Right lobe of liver (tissue), 6 donors: Measurements from ENCODE around the gene BHLHE23. TPM values are rescaled to one million over a fixed set of nuclear protein-coding genes. Genes with fewer than 3 reads are reported as not detected.

Experiments
- ATAC-seq, 4 donors: fragments of 200-7000 bp; cut with Tn5 transposase; one replicate each; pipeline ENCODE4 v1.9.1; 2020; ENCODE audit warnings: mild to moderate bottlenecking in 4 of 4, moderate library complexity in 4 of 4
- DNase-seq, 3 donors: peaks; one replicate each; pipeline ENCODE4 v3.0.0-alpha.2; 2020
- H3K27ac ChIP-seq, 3 donors: fragments of 200-600 bp; one replicate each; pipeline ENCODE4 v1.8.0; 2022
- H3K27me3 ChIP-seq, 2 donors: fragments of 200-600 bp; one replicate each; pipeline ENCODE4 v1.8.0; 2022
- H3K36me3 ChIP-seq, 4 donors: fragments of 200-600 bp; sonication (generic) in 1 of 4; one replicate each; pipeline versions ENCODE4 v1.5.1 to v1.8.0; 2017 to 2022; ENCODE audit warnings: control low read depth in 1 of 4
- H3K4me1 ChIP-seq, 4 donors: fragments of 200-600 bp; sonication (generic) in 1 of 4; one replicate each; pipeline versions ENCODE4 v1.5.1 to v1.8.0; 2017 to 2022; ENCODE audit warnings: control low read depth in 1 of 4
- H3K4me3 ChIP-seq, 3 donors: fragments of 200-600 bp; one replicate each; pipeline ENCODE4 v1.8.0; 2022
- H3K9me3 ChIP-seq, 4 donors: fragments of 200-600 bp; sonication (generic) in 1 of 4; one replicate each; pipeline versions ENCODE4 v1.5.1 to v1.8.0; 2017 to 2022; ENCODE audit warnings: control low read depth in 1 of 4
- POLR2A ChIP-seq: fragments of 450-650 bp; IDR thresholded peaks from one replicate; pipeline ENCODE4 v1.6.1; 2017; ENCODE audit warnings: antibody characterized with exemption, mild to moderate bottlenecking
- WGBS: methylation state at CpG from one replicate; pipeline ENCODE4 v1.1.6; 2018; ENCODE audit warnings: low coverage, low lambda C conversion rate; ENCODE audit not compliant: insufficient coverage; ENCODE audit errors: missing lambda C conversion rate; 5-methylcytosine and 5-hydroxymethylcytosine counted together
- intact Hi-C, 2 donors: fragments of 100-400 bp; cut with DNase I; formaldehyde crosslinking; loops; one replicate each; pipeline versions ENCODE4 v1.11.2 to v1.14.1; 2022
- total RNA-seq, 6 experiments: library from RNA; depleted of rRNA in 2 of 6; stranded (reverse); fragments of >200 nt in 2 of 6; fragmentation: NEBNext Ultra II Directional in 3 of 6; extraction: Animal tissue kit (Norgen Biotek cat#: 25700) in 3 of 6; gene quantifications; one replicate each; pipeline versions ENCODE4 v1.1.0 to v1.2.4, GENCODE V29; 2016 to 2023
- TF ChIP-seq, protein P1 (sequence below), 4 donors: fragments of 200-600 bp in 3 of 4; fragments of 450-650 bp in 1 of 4; IDR thresholded peaks; one replicate each; pipeline versions ENCODE4 v1.5.1 to v1.8.0; 2016 to 2022; ENCODE audit warnings: antibody characterized with exemption in 4 of 4, mild to moderate bottlenecking in 2 of 4
- donor health status: DM: no; HTN: yes; CAD: no.
- donor health status: DM: no; HTN: no; CAD: no.
- donor health status: DM: no; HTN: no; CAD: no.
- donor health status: DM: no; HTN: yes; CAD: no.
- donor health status: DM: no; HTN: yes; CAD: no.

The BHLHE23 gene
- total RNA-seq, 6 experiments from 2014 or later: not detected

DNA sequence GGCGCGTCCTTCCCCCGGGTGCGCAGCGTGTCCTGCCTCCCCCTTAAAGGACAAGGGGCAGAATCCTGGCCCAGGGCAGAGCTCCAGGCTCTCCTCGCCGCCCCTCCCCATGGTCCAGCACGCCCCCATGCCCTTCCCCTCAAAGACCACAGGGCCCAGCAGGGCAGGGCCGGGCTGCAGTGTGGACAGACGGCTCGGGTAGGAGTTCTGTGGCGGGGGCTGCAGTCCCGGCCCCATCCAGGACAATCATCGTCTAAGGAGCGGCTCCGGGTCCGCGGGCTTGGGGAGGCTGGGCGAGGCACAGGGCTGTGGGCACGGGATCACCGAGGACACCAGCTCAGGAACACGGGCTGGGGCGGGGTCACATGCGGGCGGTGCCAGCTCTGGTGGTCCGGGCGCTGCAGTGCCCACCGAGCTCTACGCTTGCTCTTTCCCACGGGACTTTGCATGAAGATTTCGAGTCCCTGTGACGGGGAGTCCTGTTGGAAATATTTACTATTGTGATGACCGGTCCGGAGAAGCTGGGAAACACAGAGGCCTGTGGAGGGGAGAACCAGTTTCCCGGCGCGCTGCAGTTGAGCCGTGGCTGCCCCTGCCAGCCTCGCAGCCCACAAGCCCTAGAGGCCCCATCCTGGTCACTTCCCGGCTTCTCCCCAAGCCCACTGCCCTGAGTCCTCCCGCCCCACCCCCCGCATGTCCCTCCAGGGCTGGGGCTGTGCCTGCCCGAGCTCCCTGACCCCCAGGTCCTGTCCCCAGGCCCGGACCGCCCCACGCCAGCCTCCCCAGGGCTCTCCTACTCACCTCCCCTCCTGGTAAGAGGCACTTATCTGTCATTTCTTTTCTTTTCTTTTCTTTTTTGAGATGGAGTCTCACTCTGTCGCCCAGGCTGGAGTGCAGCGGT lies 33.7 kb downstream of the BHLHE23 start:
- intact Hi-C loops: no loop called here
- ATAC-seq: no peak
- Histone ChIP-seq H3K4me3 (no peak overlapping the region), H3K27ac (no peak overlapping the region), H3K36me3 (no peaks in the 10 kb centered on the region), H3K4me1 (peaks cover 0 to 4% (median 1%) of the 10 kb centered on the region in 4 donors), H3K9me3 (no peaks in the 10 kb centered on the region), H3K27me3 (peaks cover 0 to 16% of the 10 kb centered on the region in 2 donors)
- TF ChIP-seq, protein P1, sequence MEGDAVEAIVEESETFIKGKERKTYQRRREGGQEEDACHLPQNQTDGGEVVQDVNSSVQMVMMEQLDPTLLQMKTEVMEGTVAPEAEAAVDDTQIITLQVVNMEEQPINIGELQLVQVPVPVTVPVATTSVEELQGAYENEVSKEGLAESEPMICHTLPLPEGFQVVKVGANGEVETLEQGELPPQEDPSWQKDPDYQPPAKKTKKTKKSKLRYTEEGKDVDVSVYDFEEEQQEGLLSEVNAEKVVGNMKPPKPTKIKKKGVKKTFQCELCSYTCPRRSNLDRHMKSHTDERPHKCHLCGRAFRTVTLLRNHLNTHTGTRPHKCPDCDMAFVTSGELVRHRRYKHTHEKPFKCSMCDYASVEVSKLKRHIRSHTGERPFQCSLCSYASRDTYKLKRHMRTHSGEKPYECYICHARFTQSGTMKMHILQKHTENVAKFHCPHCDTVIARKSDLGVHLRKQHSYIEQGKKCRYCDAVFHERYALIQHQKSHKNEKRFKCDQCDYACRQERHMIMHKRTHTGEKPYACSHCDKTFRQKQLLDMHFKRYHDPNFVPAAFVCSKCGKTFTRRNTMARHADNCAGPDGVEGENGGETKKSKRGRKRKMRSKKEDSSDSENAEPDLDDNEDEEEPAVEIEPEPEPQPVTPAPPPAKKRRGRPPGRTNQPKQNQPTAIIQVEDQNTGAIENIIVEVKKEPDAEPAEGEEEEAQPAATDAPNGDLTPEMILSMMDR (IDR thresholded peaks at IDR 0.05): no peak
- TF ChIP-seq POLR2A: no peak
- WGBS: 16% methylated on average over 7 of the region's 48 CpGs
- DNase-seq: no peak

DNA sequence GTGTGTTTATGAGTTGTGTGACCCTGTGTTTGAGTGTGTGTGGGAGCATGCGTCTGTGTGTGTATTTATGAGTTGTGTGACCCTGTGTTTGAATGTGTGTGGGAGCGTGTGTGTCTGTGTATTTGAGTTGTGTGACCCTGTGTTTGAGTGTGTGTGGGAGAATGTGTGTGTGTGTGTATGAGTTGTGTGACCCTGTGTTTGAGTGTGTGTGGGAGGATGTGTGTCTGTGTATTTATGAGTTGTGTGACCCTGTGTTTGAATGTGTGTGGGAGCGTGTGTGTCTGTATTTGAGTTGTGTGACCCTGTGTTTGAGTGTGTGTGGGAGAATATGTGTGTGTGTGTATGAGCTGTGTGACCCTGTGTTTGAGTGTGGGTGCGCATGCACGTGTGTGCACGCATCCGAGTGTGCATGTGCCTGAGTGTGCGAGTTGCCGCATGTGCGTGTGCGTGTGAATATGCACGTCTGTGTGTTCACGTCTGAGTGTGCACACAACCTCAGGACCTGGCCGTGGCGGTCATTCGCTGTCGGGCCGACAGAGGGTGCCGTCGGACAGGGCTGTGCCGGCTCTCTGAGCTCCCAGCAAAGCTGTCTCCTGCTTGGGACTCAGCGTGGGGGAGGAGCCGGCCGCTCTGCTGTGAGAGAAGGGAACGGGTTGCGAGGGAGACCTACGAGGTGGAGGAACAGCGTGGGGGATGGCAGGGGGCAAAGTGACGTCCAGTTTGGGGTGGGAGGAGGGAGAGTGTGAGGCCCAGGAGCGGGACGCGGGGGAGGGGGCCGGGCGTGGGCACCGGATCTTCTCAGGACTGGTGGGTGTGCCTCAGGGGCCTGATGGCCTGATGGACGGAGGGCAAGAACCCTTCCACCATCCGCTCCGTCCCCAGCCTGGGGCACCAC lies 34.6 kb downstream of the BHLHE23 start:
- H3K9me3 ChIP-seq: no peaks in the 10 kb centered on the region
- 1% methylated on average over 18 of the region's 38 CpGs for WGBS
- intact Hi-C loops: no loop called here

DNA sequence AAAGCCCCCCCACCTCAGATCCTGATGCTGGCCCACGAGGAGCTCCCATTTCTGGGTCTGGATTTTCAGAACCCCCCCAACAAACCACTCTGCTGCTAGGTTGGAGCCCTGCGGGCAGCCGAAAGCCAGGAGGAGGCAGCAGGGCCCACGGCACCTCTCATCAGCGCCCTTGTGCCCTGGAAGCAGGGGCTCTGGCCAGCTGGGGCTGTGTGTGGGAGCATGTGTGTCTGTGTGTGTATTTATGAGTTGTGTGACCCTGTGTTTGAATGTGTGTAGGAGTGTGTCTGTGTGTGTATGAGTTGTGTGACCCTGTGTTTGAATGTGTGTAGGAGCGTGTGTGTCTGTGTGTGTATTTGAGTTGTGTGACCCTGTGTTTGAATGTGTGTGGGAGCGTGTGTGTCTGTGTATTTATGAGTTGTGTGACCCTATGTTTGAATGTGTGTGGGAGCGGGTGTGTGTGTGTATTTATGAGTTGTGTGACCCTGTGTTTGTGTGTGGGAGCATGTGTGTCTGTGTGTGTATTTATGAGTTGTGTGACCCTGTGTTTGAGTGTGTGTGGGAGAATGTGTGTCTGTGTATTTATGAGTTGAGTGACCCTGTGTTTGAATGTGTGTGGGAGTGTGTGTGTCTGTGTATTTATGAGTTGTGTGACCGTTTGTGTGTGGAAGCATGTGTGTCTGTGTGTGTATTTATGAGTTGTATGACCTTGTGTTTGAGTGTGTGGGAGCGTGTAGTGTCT lies 35.4 kb downstream of the BHLHE23 start:
- TF ChIP-seq POLR2A: no peak
- TF ChIP-seq, protein P1 (IDR thresholded peaks at IDR 0.05): no peak
- Histone ChIP-seq H3K4me3 (no peak overlapping the region), H3K36me3 (no peaks in the 10 kb centered on the region), H3K27me3 (peaks cover 0 to 16% of the 10 kb centered on the region in 2 donors), H3K27ac (no peak overlapping the region), H3K9me3 (no peaks in the 10 kb centered on the region), H3K4me1 (peaks cover 0 to 5% (median 2%) of the 10 kb centered on the region in 4 donors)
- ATAC-seq: no peak
- intact Hi-C loops: no loop called here
- no peak for DNase-seq
- WGBS: 72% methylated on average over 8 of the region's 10 CpGs

More for the DNA sequence above, 34.6 kb downstream of the BHLHE23 start:
- no peak overlapping the region for H3K27ac ChIP-seq
- peak; percentile 86 to 90 (median 88) for DNase-seq
- peaks cover 0 to 16% of the 10 kb centered on the region in 2 donors for H3K27me3 ChIP-seq
- ATAC-seq: peak; percentile 89 to 96 (median 92)
- H3K4me3 ChIP-seq: no peak overlapping the region
- H3K36me3 ChIP-seq: no peaks in the 10 kb centered on the region
- H3K4me1 ChIP-seq: peaks cover 0 to 5% (median 2%) of the 10 kb centered on the region in 4 donors
- TF ChIP-seq, protein P1 (IDR thresholded peaks at IDR 0.05): peak; percentile 81 to 91 (median 86)
- no peak for TF ChIP-seq POLR2A
